Hematopoietic multipotent progenitor cell (in vitro differentiated cells): ENCODE results near the gene PSD. TPM values are rescaled to one million over a fixed set of nuclear protein-coding genes. Genes with fewer than 3 reads are reported as not detected.

Source experiments
- DNase-seq, 3 donors: peaks; one replicate each; pipeline ENCODE4 v3.0.0-alpha.2; 2011 to 2015; ENCODE audit warnings: low read depth in 2 of 3, low spot score in 2 of 3
- total RNA-seq: library from RNA; depleted of rRNA; stranded (reverse); fragments of >200 nt; gene quantifications from one replicate; pipeline ENCODE4 v1.2.3, GENCODE V29; 2012

Gene PSD
- total RNA-seq, 1 donor: 4.6 TPM

- DNase-seq: peak in 1 of 3 donors; percentile 55
These were observed 23.7 kb downstream of the PSD start for GRCh38 chr10:102394801-102395399.

- DNase-seq: peak; percentile 96 to 98 (median 97)
These were observed 24.3 kb downstream of the PSD start for GRCh38 chr10:102394079-102394800.

- no peak for DNase-seq
These were observed 25.0 kb downstream of the PSD start for GRCh38 chr10:102393411-102394078.

- DNase-seq: no peak
These were observed 26.3 kb downstream of the PSD start for GRCh38 chr10:102392306-102392705.

GRCh38 chr10:102389894-102390293 lies 28.7 kb downstream of the PSD start:
- no peak for DNase-seq

- no peak for DNase-seq
These were observed 33.8 kb downstream of the PSD start for GRCh38 chr10:102384606-102385429.

- DNase-seq: peak in 1 of 3 donors; percentile 35
These were observed 34.5 kb downstream of the PSD start for GRCh38 chr10:102384053-102384452.

- DNase-seq: no peak
These were observed 35.7 kb downstream of the PSD start for GRCh38 chr10:102382871-102383270.

GRCh38 chr10:102381983-102382382 lies 36.6 kb downstream of the PSD start:
- DNase-seq: no peak

- DNase-seq: no peak
These were observed 39.2 kb downstream of the PSD start for GRCh38 chr10:102379383-102379782.

- no peak for DNase-seq
These were observed 41.7 kb downstream of the PSD start for GRCh38 chr10:102376901-102377300.

- DNase-seq: no peak
These were observed 42.7 kb downstream of the PSD start for GRCh38 chr10:102375867-102376266.

- DNase-seq: peak in 1 of 3 donors; percentile 19
These were observed 43.3 kb downstream of the PSD start for GRCh38 chr10:102375250-102375649.

GRCh38 chr10:102371295-102371694 lies 47.3 kb downstream of the PSD start:
- DNase-seq: no peak

GRCh38 chr10:102368077-102368476 lies 50.5 kb downstream of the PSD start:
- no peak for DNase-seq

GRCh38 chr10:102367441-102367840 lies 51.1 kb downstream of the PSD start:
- DNase-seq: no peak

GRCh38 chr10:102358712-102359382 lies 59.7 kb downstream of the PSD start:
- no peak for DNase-seq

GRCh38 chr10:102354451-102354850 lies 64.1 kb downstream of the PSD start:
- DNase-seq: no peak
